OCI-LY7 (cell line): ENCODE data around the gene CACNG8. TPM values are rescaled to one million over a fixed set of nuclear protein-coding genes. Genes with fewer than 3 reads are reported as not detected.

ENCODE experiments used
- BruUV-seq: library from RNA; stranded (reverse); fragments of 400-500 nt; replicated peaks from 2 replicates; lab custom pipeline; 2021; lab: Mats Ljungman, UMichigan
- CTCF ChIA-PET: fragments of 300-600 bp; sonication (Branson Sonifier 250); formaldehyde crosslinking; loops from one replicate; lab custom pipeline; 2022; ENCODE audit warnings: antibody characterized with exemption; ENCODE audit not compliant: unreplicated experiment; lab: Charles Lee
- POLR2A ChIA-PET: fragments of 300-600 bp; sonication (Branson Sonifier 250); formaldehyde crosslinking; loops from one replicate; lab custom pipeline; 2022; ENCODE audit warnings: antibody characterized with exemption; lab: Charles Lee
- DNase-seq: peaks from one replicate; pipeline ENCODE4 v3.0.0-alpha.2; 2015; ENCODE audit warnings: low spot score
- H2AFZ ChIP-seq: fragments of 200-600 bp; sonication (generic), shearing (Covaris generic); 2 replicates; pipeline ENCODE4 v1.6.1; 2014; ENCODE audit warnings: mild to moderate bottlenecking, antibody characterized with exemption, low read length, moderate library complexity
- H3K27ac ChIP-seq: fragments of 200-600 bp; sonication (generic); 2 replicates; pipeline ENCODE4 v1.5.1; 2014; ENCODE audit warnings: mixed run types, low read depth, mild to moderate bottlenecking, moderate library complexity, low read length, inconsistent platforms; ENCODE audit not compliant: poor library complexity, severe bottlenecking
- H3K36me3 ChIP-seq: fragments of 200-600 bp; sonication (generic); 2 replicates; pipeline ENCODE4 v1.6.1; 2014; ENCODE audit warnings: mild to moderate bottlenecking, antibody characterized with exemption, low read length, moderate library complexity, mixed read lengths; ENCODE audit not compliant: insufficient read depth
- H3K4me1 ChIP-seq: fragments of 200-600 bp; sonication (generic); 2 replicates; pipeline ENCODE4 v1.5.1; 2014; ENCODE audit warnings: mild to moderate bottlenecking, low read length; ENCODE audit not compliant: insufficient read depth, poor library complexity, severe bottlenecking
- H3K4me2 ChIP-seq: fragments of 200-600 bp; sonication (generic); 2 replicates; pipeline ENCODE4 v1.6.1; 2014; ENCODE audit warnings: mild to moderate bottlenecking, low read length
- H3K4me3 ChIP-seq: fragments of 200-600 bp; sonication (generic); 2 replicates; pipeline ENCODE4 v1.5.1; 2014; ENCODE audit warnings: mild to moderate bottlenecking, low read depth, low read length; ENCODE audit not compliant: poor library complexity, severe bottlenecking
- H3K79me2 ChIP-seq: fragments of 200-600 bp; sonication (generic); 2 replicates; pipeline ENCODE4 v1.6.1; 2016; ENCODE audit warnings: low read depth, mild to moderate bottlenecking, low read length, moderate library complexity, mixed read lengths; ENCODE audit not compliant: insufficient read depth
- H3K9me2 ChIP-seq: fragments of 200-600 bp; sonication (generic); 2 replicates; pipeline ENCODE4 v1.6.1; 2016; ENCODE audit warnings: mild to moderate bottlenecking, low read length, mixed read lengths; ENCODE audit not compliant: insufficient read depth
- H3K9me3 ChIP-seq: fragments of 200-600 bp; sonication (generic); 2 replicates; pipeline ENCODE4 v1.6.1; 2014; ENCODE audit warnings: mild to moderate bottlenecking, mixed run types, low read length, mixed read lengths
- H4K20me1 ChIP-seq: fragments of 200-600 bp; sonication (generic); 2 replicates; pipeline ENCODE4 v1.6.1; 2014; ENCODE audit warnings: mild to moderate bottlenecking, antibody characterized with exemption, low read length, moderate library complexity, mixed read lengths; ENCODE audit not compliant: insufficient read depth
- EZH2phosphoT487 ChIP-seq: fragments of 200-600 bp; sonication (generic); IDR thresholded peaks from 2 replicates; pipeline ENCODE4 v1.6.1; 2018; ENCODE audit warnings: low read depth, borderline replicate concordance, mild to moderate bottlenecking, mixed run types, antibody characterized with exemption, low read length, moderate library complexity, mixed read lengths
- intact Hi-C: fragments of 100-400 bp; cut with micrococcal nuclease; formaldehyde crosslinking; loops from one replicate; pipeline ENCODE4 v1.10.0; 2022; ENCODE audit not compliant: unreplicated experiment
- total RNA-seq, 2 experiments: library from RNA; depleted of rRNA in 1 of 2; stranded (reverse); fragments of >200 nt in 1 of 2; shearing (Covaris generic) in 1 of 2; gene quantifications; 2 replicates each; pipeline ENCODE4 v1.2.3, GENCODE V29; 2014 to 2022
- TF ChIP-seq, protein P1 (sequence below): fragments of 200-600 bp; sonication (generic); conservative IDR thresholded peaks from 2 replicates; pipeline ENCODE4 v1.5.1; 2014; ENCODE audit warnings: mild to moderate bottlenecking, antibody characterized with exemption, low read length, moderate library complexity, mixed read lengths

The CACNG8 gene
- total RNA-seq, 2 experiments from 2014 or later = not detected

DNA sequence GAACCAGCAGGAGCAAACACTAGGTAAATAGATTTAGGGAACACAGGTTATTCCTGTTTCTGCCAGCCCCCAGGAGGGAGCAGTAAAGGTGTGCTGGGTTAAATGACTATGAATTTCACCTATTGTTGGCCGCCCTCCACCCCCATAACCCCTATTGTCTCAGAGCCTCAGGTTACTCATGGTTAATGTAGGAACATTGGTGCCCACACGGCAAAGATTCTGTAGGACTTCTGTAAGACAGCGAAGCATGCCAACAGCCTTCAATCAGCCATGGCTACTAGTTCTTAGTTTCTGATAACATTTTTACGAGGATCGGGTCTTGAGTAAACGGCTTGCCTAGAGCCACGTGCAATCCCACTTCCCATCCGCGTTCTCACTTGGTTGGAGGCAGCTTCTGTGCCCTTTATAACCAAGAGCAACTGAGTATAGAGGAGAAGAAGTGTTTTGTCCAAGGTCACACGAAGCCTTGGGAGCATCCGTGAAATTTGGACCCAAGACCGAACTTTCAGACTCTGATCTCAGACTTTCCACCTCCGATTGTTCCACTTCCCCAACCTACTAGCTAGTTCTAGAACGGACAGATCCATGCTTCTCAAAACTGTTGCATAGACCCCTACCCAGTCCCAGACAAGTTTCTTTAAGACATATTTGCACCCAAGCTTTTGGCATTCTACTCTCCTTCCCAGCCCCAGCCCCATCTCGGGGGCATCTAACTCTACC is 5.1 kb upstream of the CACNG8 start:
- Histone ChIP-seq H3K27ac (no peak overlapping the region), H3K9me2 (no peaks in the 10 kb centered on the region), H3K9me3 (no peaks in the 10 kb centered on the region), H3K36me3 (no peaks in the 10 kb centered on the region), H4K20me1 (no peaks in the 10 kb centered on the region), H2AFZ (no peak overlapping the region), H3K4me2 (no peak overlapping the region), H3K4me1 (no peaks in the 10 kb centered on the region), H3K79me2 (no peaks in the 10 kb centered on the region), H3K4me3 (no peak overlapping the region)
- CTCF ChIA-PET = no interaction called here
- BruUV-seq = no TSS peak
- POLR2A ChIA-PET = no interaction called here
- TF ChIP-seq EZH2phosphoT487 = no peak
- TF ChIP-seq, protein P1, sequence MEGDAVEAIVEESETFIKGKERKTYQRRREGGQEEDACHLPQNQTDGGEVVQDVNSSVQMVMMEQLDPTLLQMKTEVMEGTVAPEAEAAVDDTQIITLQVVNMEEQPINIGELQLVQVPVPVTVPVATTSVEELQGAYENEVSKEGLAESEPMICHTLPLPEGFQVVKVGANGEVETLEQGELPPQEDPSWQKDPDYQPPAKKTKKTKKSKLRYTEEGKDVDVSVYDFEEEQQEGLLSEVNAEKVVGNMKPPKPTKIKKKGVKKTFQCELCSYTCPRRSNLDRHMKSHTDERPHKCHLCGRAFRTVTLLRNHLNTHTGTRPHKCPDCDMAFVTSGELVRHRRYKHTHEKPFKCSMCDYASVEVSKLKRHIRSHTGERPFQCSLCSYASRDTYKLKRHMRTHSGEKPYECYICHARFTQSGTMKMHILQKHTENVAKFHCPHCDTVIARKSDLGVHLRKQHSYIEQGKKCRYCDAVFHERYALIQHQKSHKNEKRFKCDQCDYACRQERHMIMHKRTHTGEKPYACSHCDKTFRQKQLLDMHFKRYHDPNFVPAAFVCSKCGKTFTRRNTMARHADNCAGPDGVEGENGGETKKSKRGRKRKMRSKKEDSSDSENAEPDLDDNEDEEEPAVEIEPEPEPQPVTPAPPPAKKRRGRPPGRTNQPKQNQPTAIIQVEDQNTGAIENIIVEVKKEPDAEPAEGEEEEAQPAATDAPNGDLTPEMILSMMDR = no peak
- intact Hi-C loops = no loop called here
- no peak for DNase-seq

DNA sequence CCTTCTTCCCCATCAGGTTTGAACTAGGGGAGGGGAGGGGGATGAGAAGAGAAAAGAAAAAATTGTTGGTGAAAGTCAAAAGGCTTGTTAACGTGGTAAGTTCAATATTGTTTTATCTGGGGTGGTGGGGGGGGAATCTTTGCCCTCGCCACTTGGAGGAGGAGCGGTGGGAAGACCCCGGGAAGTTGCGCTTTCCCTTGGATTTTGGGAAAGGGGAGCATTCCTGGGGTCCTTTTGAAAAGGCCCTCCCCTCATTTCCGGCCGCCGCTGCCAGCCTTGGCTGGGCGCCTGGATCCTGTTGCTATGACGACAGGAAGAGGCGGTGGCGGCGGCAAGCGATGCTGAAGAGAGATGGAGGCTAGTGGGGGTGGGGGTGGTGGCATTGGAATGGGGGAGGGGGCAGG is 4.6 kb upstream of the CACNG8 start:
- no peaks in the 10 kb centered on the region for H3K4me1 ChIP-seq
- H3K9me2 ChIP-seq = no peaks in the 10 kb centered on the region
- intact Hi-C loops = no loop called here
- no peak overlapping the region for H2AFZ ChIP-seq
- POLR2A ChIA-PET = no interaction called here
- CTCF ChIA-PET = no interaction called here
- TF ChIP-seq EZH2phosphoT487 = no peak
- TF ChIP-seq, protein P1 = no peak
- H3K4me3 ChIP-seq = no peak overlapping the region
- BruUV-seq = no TSS peak
- H3K36me3 ChIP-seq = no peaks in the 10 kb centered on the region
- H3K27ac ChIP-seq = no peak overlapping the region
- H3K4me2 ChIP-seq = no peak overlapping the region
- no peak for DNase-seq
- H4K20me1 ChIP-seq = no peaks in the 10 kb centered on the region
- H3K9me3 ChIP-seq = no peaks in the 10 kb centered on the region
- H3K79me2 ChIP-seq = no peaks in the 10 kb centered on the region
